CD4-positive, alpha-beta T cell treated with Interleukin-4 for 1 hour (primary cell): ENCODE results near the gene RAPSN.

ENCODE experiments used
- DNase-seq, 2 donors: peaks; one replicate each; pipeline ENCODE4 v3.0.0-alpha.2; 2020 to 2022

Gene RAPSN

GRCh38 chr11:47387944-47388696 is 60.8 kb downstream of the RAPSN start:
- DNase-seq, result peak in 1 of 2 donors; percentile 55
